NCI-H2196 treated with DMSO at 0.1 percent for 48 hours (cell line): Measurements from ENCODE around the gene NAV2.

Experiments
- DNase-seq: peaks from one replicate; lab custom pipeline; 2025; ENCODE audit not compliant: unreplicated experiment; lab: John Stamatoyannopoulos, UW

The NAV2 gene

DNA sequence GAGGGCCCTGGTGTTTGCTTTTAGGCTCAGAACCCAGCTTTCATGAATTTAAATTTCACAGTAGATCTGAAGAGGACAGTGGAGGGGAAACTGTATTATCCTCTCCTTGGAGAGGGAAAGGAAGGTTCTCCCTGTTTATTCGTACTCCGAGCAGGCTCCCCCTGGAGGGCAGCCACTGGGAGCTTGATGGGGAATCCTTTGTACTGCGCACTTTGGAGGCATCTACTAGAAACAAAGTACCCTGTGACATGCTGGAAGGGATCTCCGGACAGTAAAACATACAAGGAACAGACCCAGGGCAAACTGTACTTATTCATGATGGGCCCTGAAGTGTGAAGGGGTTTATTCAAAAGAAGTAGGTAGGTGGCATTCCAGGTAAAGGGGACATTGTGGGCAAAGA, 27.2 kb downstream of the NAV2 start:
- no peak for DNase-seq

DNA sequence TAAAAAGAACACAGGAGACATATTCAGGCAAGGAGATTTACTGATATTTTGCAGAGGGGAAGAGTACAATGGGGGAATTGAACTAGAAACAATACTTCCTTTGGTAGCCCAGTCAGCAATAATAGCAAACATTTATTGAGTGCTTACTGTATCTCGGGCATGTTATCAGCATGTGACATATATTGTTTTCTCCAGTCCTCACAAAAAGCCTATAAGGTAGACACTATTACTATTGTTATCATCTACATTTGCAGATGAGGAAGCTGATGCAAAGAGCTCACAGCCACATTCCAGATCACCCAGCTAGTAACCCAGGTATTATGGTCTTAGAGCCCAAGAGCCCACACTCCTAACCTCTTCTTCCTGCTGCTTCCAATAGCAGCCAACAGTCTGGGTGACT, 27.9 kb downstream of the NAV2 start:
- no peak for DNase-seq

DNA sequence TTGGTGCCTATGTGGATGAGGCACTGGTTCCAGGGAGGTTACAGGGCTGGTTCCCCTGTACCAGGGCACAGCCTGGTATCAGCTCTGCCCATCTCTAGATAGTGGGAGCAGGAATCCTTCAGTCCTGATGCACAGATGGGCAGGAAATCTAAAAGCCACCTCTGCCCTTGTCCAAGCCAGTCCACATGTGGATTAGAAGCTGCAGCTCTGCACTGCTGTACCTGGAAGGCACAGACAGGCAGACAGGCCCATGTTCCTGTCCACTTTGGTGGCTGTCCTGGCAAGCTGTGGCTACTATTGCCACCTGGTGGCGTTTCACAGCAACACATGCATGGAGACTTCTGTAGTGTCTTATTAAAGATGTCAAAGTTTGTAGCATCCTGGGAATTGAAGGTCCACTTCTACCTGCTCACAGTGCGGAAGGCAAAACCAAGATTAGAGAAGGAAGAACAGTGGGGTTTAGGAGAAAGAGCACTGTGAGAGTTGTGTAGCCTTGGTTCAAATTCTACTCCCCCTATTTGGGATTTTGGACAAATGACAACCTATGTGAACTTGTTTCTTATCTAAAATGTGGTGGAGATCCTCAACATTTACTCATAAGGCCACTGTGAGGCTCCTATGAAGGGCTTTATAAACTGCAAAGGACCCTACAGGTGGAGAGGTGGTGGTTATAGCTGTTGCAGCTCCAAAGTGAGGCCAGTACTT, 30.1 kb downstream of the NAV2 start:
- DNase-seq = peak; percentile 71

DNA sequence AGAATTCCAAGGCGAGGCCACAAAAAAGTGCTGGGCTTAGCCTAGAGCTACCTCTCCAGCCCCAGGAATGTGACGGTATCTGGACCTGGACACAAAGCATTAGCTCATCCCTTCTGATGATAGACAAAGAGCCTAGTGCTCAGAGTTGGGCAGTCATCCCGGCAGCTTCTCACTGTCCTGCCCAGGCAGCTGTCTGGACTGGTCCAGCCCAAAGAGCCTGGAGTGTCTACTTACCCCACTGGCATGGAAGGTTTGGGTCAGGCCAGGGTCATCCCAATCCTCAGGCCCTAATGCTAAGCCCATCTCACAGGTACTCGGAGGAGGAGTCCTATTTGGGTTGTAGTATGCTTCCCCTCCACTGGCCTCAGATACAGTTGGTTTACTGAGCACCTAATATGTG, 31.0 kb downstream of the NAV2 start:
- no peak for DNase-seq

DNA sequence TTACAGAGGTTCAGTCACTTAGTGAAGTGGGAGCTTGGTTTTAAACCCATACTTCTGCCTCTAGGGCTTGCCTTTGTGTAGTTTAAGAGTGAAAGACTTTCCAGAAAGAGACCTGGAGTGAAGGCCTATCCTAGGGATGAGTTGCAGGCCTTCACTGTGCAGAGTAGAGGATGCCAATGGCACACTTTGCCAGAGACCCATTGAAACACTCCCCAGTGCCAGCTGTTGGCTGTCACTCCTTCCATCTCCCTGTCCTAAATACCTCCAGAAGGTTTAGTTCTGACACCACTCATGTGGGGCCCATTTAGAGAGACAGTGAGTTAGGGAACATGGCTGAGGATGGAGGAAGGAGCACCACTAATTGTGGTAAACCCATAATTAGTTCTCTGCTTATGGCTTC, 31.5 kb downstream of the NAV2 start:
- no peak for DNase-seq

DNA sequence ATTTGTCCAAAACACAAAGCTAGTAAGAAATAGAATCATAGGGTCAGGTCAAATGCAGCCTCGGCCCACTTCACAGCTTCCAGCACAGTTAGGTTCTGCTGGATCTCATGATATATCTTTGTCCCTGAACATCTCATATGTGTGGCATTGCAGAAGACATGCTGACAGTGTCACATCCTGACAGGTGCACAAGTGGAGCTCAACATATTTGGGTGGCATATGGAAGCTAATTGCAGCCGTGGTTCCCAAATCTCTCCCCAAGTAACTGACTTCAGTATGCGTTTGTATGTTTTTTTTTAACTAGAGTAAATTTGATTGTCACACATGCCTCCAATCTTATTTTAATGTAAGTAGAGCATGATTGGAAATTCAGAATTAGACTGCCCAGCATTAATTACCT, 33.4 kb downstream of the NAV2 start:
- no peak for DNase-seq

DNA sequence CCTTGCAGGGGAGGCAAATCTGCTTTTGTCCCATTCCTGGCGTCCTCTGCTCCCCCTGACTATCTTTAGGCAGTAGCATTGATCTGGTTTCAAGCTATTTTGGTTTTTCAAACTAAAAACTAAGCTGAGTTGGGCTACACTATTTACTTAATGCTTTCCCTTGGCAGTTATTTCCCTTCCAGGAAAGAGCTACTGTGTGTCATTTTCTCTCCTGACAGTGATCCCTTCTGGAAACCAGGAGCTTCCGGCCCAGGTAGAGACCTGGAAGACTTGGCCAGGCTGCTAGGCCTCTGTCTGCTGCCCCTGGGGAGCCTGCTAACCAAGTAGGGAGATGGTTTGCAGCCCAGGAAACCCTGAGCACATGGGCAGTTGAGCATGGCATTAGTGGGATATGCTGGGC, 35.0 kb downstream of the NAV2 start:
- DNase-seq = no peak

DNA sequence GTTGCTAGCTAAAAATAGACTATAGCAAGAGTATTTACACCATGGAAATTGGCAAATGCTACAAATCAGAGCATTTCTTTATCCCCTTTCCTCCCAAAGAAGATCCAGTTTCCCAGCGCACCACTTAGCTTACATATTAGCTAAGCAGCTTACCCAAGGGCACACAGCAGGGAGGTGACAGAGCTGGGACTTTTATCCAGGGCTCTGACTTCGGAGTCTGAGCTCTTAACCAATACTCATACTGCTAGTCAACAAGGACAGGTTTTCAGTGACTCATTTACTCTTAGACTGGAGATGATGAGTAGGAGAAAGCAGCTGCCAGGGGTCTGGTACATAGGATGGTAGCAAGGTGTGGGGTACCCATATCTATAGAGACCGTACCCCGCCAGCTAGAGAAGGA, 38.4 kb downstream of the NAV2 start:
- no peak for DNase-seq

DNA sequence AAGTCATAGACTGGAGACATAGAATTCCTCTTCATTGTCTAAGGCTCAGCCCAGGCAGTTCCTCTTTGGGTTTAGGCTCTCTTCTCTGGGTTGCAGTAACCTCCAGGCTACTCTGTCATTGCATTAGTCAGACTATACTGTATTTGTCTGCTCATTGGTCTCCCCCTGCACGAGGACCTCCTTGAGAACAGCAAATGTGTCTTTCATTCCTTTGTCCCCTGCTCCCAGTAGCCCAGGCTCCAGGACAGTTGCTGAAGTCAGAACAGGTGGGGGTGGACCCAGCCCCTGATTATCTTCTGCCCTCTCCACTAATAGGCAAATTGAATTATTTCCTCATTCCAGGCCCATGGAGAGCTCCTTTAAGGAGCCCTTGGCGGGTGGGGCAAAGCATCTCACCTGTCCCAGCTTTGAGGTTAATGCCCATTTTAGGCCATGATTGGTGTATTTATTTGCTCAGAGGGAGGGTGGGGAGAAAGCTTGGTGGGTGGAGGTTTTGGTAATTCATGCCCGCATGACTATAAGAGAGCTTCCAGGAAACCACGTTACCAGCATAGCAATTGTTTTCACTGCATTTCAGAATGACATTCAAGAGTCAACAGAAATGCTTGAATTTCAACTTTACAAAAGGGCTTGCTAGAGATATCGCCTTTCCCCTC, 40.9 kb downstream of the NAV2 start:
- peak; percentile 95 for DNase-seq

DNA sequence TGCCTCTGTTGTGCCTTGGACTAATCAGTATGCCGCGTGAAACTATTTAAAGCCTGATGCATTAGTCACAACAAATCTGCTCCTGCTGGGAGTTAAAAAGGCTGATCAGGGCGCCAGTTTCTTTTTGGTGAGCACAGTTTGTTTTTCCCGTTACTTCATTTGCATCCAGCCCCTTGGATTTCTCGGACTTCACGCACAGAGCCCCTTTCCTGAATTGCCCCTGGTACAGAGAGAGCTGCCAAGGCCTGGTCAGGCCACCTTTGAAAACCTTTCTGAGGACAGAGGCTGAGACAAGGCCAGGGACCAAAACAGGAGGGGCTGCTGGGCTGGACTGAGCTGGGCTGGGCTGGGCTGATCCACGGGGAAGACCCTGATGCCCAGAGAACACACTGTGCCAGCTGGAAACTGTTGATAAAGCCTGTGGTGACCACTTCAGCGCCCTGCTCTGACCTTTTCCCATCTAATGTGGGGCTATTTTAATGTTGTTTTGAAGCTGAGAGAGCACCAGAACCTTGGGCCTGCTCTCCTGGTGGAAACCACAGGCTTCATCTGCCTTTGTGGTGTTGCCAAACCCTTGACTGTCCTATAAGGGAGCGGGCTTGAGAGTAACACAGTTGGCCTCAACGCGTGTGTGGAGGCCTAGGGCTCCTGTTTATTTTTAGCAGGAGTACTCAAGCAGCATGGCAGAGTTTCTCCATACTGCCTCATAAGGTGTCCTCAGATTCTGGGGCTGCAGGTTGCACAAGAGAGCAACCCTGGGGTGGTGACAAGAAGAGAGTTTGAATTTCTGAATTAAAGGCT, 44.2 kb downstream of the NAV2 start:
- DNase-seq = no peak

DNA sequence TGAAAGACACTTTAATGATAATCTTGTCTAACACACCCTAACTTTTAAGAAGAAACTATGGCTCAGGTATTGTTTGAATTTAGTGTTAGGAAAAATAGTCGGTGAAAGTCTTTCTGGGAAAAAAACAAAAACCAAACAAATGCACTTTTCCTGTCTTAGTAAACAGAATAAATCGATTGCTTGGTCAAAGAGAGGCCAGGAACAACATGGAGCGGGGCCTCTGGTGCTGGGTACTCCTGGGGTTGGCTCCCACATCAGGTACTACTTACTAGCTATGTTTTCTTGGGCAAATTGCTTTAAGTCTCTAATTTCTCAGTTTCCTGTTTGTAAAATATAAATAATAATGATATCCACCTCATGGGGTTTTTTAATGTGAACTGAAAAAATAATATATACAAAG, 46.8 kb downstream of the NAV2 start:
- no peak for DNase-seq

DNA sequence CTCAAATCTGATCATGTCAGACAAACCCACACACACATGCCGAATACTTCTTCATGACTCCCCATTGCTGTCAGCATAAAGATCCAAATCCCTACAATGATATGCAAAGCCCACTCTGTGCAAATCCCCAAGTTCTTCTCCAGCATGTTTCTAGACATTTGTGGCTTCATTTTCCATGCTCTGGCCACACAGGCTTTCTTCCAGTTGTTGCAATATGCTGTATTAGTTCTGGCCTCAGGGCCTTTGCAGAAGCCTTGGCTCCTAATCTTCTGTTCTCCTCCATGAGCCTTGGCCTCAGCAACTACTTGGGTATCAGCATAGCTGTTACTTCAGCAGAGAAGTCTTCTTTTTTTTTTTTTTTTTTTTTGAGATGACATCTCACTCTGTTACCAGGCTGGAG, 49.6 kb downstream of the NAV2 start:
- no peak for DNase-seq

DNA sequence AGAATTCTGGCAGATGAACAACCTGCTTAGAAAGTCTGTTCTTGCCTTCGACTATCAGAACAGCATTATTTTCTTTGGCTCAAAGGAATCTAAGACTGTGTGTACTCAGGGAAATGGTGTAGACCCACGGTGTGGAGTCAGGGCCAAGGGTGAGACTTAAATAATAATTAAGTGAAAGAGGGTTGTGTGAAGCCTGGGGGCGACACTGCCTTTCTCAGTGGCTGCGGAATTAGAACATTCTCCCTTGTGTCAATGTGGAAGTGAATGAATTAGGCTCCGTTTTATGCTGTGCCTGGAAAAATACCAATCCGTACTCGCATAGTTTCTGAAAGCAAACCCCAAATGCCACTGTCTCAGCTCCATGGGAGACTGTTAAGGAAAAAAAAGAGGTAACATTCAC, 50.7 kb downstream of the NAV2 start:
- no peak for DNase-seq

DNA sequence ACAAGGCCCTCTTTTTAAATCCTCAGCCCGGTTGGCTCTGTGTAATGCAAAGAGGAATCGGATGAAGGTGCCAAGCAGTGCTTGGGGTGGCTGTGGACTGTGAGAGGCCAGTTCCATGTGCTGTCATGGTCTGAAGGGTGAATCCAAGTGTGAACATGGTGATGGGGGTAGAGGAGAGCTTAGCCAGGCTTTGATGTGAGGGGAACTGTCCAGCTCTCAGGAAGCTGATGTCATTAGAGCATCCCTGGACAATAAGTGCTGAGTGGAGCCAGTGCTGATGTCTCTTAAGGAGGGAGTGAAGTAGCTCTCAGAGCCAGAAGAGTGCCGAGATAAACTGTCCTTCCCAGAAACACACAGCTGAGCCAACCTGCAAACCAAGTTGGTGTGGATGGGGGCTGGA, 53.6 kb downstream of the NAV2 start:
- DNase-seq = no peak

DNA sequence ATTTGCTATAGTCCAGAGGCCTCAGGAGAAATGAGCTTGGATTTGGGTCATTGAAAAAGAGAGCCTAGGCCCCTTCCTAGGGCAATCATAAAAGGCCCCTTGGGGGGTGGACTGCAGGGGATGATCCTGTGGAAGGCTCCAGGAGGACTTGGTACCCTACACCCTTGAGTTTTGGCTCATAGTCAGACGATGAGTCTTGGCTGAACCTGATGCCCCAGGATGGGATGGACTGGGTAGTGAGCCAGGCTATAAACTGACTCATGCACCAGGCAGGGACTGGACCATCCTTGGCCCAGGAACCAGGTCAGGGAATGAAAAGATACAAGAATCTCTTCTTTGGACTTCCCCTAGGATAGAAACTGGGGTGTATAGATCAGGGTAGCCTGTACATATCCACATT, 54.2 kb downstream of the NAV2 start:
- DNase-seq = no peak

DNA sequence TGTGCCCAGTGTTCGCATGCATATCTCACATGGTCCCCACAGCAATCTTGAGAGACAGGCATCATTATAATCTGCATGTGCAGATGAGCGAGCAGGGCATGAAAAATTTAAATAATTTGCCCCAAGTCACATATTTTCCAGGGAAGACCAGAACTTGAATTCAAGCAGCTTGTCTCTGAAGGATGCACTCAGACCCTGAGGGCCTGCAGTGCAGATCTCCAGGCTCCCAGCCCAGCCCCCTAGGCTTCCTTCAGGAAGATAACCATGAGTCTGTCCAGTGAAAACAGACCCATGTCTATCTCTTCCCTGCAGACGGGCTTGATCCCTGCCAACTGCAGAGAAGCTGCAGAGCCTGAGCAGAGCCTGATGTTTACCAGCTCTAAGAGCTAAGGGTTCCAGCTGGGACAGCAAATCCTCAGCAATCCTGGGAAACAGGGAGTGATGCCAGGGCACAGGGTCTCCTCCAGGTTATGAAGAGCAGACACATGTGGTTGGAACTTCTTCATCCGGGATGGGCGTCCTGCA, 55.1 kb downstream of the NAV2 start:
- DNase-seq = no peak

DNA sequence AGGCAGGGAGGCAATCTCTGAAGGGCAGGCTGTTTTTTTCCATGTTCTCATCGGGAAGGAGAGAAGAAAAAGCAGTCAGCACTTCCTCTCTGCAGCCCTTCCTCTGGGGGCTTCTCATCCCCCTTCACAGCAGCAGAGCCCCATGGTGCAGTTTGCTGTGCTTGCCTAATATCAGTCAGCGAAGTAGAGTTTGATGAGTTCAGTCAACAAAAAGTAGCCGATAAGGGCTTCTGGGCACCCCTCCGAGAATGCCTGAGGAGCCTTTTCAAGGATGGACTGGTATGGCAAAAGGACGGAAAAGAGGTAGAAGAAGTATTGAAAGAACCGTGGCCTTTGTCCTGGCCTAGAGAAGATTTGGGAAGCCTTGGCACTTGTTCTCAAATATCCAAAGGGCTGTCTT, 55.6 kb downstream of the NAV2 start:
- no peak for DNase-seq

DNA sequence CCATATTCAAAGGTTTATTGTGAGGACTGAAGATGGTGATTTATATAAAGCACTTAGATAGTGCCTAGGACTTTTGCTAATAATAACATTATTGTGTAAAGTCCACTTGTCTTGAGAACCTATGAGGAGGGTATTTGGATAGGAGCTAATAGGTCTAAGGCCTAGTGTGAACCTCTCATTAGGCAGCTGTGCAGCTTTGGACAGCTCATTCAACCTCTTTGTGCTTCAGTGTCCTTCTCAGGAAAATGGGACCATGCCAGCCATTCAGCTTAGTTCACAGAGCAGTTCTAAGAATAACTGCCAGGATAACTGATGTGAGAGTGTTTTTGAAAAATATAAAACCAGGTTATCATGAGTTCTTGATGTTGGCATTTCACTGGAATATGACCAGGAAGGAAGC, 56.2 kb downstream of the NAV2 start:
- no peak for DNase-seq

DNA sequence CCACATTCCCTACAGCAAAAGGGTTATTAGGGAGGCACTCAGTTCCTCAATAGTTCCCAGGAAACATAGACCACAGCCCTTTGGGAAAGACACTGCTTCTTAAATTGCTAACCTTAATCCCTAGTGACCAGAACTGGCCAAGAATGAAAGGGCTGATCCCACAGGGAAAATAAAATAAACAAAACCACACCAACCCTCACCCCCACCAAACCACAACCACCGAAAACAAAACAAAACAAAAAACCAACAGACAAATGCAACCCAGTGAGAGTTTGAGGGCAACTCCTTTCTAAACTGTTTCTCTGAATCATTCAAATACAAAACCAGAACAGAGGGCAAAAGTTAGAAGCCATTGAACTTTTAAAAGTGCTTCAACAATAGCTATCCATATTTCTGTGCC, 57.2 kb downstream of the NAV2 start:
- DNase-seq = no peak

DNA sequence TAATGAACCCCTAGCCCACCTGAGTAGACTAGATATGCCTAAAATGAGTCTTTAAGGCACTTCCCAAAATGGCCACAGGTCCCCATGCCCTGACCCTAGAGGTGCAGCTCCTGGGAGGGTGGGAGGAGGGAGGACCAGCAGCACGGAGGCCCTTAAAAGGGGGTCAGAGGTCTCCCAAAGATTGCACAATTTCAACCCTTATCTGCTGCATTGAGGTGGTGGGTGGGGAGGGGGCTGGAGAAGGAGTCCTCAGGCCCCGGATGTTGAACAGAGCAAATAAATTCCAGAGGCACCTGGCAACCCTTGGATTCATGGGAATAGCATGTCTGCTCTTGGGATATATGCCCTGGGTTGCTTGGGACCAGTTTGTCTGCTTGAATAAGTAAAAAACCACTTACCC, 57.6 kb downstream of the NAV2 start:
- DNase-seq = no peak

DNA sequence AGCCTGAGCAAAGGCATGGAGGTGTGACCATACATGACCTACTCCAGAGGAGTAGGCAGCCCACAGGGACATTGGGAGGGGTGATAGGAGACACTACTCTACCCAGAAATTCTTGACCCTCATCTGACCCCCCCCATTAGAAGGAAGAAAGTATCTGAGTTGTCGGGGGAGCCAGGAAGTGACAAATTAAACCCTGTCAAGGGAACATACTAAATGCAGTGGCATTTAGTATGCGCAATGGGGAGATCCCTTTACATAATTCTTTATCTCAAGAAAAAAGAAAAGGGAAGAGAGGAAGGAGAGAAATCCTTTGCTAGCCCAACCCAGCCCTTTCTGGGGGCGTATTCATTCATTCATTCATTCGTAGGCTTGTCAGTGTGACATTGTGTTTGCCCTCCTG, 58.8 kb downstream of the NAV2 start:
- no peak for DNase-seq

DNA sequence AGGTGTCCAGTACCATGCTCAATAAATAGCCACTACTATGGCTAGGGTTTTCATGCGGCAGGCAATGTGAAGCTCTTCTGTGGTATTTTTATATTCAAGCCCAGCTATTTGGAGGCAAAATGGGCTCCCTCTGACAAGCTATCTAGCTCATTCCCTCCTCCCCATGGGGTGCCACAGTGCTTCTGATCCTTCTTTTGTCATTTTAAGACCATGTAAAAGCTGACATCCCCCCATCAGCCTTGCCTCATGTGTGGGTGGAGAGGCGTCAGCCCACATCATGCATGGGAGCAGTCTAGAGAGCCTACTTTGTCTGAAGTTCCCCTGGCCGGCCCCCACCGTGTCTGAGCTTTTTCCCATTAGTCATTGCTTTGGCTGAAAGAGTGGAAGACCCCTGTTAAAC, 59.8 kb downstream of the NAV2 start:
- no peak for DNase-seq
